KMS-11 (cell line): ENCODE results near the gene NRN1.

ENCODE experiments used
- H2AFZ ChIP-seq: fragments of 200-600 bp; sonication (generic); 2 replicates; pipeline ENCODE4 v1.6.1; 2016; ENCODE audit warnings: antibody characterized with exemption, mixed run types, low read depth
- H3K27ac ChIP-seq: fragments of 200-600 bp; sonication (generic); 2 replicates; pipeline ENCODE4 v1.6.1; 2016; ENCODE audit warnings: mild to moderate bottlenecking, mixed run types
- H3K27me3 ChIP-seq: fragments of 200-600 bp; sonication (generic); 2 replicates; pipeline ENCODE4 v1.6.1; 2017; ENCODE audit warnings: mild to moderate bottlenecking, low read depth, mixed run types, moderate library complexity; ENCODE audit not compliant: insufficient read depth
- H3K36me3 ChIP-seq: fragments of 200-600 bp; sonication (generic); 2 replicates; pipeline ENCODE4 v1.6.1; 2017; ENCODE audit warnings: mild to moderate bottlenecking, mixed run types; ENCODE audit not compliant: insufficient read depth
- H3K4me1 ChIP-seq: fragments of 200-600 bp; sonication (generic); 2 replicates; pipeline ENCODE4 v1.6.1; 2016; ENCODE audit warnings: mild to moderate bottlenecking, low read depth, mixed run types; ENCODE audit not compliant: poor library complexity, severe bottlenecking
- H3K4me2 ChIP-seq: fragments of 200-600 bp; sonication (generic); 2 replicates; pipeline ENCODE4 v1.7.0; 2016; ENCODE audit warnings: mild to moderate bottlenecking, mixed run types
- H3K4me3 ChIP-seq: fragments of 200-600 bp; sonication (generic); IDR thresholded peaks from 2 replicates; pipeline ENCODE4 v1.6.1; 2017; ENCODE audit warnings: low read depth, low read length, mixed read lengths; ENCODE audit not compliant: insufficient read depth
- H3K79me2 ChIP-seq: fragments of 200-600 bp; sonication (generic); 2 replicates; pipeline ENCODE4 v1.6.1; 2016; ENCODE audit warnings: low read depth, mixed run types; ENCODE audit not compliant: insufficient read depth
- H3K9ac ChIP-seq: fragments of 200-600 bp; sonication (generic); 2 replicates; pipeline ENCODE4 v1.6.1; 2016; ENCODE audit warnings: mild to moderate bottlenecking, mixed run types
- H4K20me1 ChIP-seq: fragments of 200-600 bp; sonication (generic); 2 replicates; pipeline ENCODE4 v1.6.1; 2016; ENCODE audit warnings: mild to moderate bottlenecking, mixed run types; ENCODE audit not compliant: insufficient read depth
- TF ChIP-seq, protein P1 (sequence below): fragments of 200-600 bp; sonication (generic); conservative IDR thresholded peaks from 2 replicates; pipeline ENCODE4 v1.6.1; 2017; ENCODE audit warnings: low read depth, mild to moderate bottlenecking, antibody characterized with exemption, low read length, moderate library complexity, mixed read lengths

Gene NRN1

DNA sequence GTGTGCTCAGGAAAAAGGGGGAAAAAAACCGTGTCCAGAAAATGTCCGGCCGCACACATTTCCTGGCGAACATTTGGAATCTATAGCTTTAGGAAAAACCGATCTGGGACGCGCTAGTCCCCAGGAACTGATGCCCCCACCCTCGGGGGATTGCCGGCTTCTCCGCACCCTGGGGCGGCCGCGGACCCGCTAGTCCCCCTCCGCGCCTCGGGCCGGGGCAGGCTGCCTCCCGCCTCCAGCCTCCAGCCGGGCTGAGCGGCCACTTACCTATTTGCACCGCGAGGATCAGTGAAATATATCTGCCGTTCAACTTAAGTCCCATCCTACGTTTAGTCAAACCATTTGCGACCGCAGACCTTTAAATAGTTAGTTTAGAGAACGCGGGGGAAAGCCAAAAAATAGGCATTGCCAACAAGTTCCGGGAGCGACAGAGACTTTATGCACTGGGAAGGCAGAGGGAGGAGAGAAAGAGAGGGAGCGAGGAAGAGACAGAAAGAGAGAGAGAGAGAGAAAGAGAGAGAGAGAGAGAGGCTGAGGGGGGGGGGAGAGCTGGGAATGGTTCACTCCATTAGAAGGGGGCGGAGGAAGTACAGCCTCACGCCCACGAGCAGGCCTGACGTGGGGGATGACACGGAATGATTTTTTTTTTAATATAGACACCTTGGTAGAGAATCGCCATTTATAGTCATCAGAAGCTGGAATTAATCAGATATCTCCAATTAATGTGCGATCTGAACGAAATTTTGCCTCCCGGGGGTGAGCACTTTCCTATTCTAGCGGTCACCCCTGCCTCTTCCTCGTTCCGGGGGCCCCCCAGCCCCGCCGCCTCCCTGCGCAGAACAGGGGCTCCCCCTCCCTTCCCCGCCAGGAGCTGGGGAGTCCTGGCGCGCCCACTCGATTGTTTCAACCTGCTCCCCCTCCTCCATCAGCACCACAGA is at the start of gene NRN1:
TSS of gene NRN1 (minus strand) at position 498 of the 938 bp plus-strand sequence. CDS start at position 322, 176 bp downstream.
- Histone ChIP-seq H3K4me3 (no peak within 1 kb of the TSS), H3K79me2 (no peaks in the 10 kb centered on the region), H3K27ac (peak within 1 kb of the TSS; percentile 25; the same call in 1 of the 2 replicates), H3K27me3 (peaks cover 27% of the 10 kb centered on the region), H2AFZ (peak within 1 kb of the TSS; percentile 95), H3K4me2 (peak within 1 kb of the TSS; percentile 99), H4K20me1 (no peaks in the 10 kb centered on the region), H3K4me1 (peaks cover 17% of the 10 kb centered on the region), H3K9ac (peak within 1 kb of the TSS; percentile 76; the same call in 1 of the 2 replicates), H3K36me3 (no peaks in the 10 kb centered on the region)
- TF ChIP-seq, protein P1, sequence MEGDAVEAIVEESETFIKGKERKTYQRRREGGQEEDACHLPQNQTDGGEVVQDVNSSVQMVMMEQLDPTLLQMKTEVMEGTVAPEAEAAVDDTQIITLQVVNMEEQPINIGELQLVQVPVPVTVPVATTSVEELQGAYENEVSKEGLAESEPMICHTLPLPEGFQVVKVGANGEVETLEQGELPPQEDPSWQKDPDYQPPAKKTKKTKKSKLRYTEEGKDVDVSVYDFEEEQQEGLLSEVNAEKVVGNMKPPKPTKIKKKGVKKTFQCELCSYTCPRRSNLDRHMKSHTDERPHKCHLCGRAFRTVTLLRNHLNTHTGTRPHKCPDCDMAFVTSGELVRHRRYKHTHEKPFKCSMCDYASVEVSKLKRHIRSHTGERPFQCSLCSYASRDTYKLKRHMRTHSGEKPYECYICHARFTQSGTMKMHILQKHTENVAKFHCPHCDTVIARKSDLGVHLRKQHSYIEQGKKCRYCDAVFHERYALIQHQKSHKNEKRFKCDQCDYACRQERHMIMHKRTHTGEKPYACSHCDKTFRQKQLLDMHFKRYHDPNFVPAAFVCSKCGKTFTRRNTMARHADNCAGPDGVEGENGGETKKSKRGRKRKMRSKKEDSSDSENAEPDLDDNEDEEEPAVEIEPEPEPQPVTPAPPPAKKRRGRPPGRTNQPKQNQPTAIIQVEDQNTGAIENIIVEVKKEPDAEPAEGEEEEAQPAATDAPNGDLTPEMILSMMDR = no peak

- H3K4me3 ChIP-seq = no peak overlapping the region
- no peak overlapping the region for H3K27ac ChIP-seq
- no peaks in the 10 kb centered on the region for H3K4me1 ChIP-seq
- H3K9ac ChIP-seq = no peak overlapping the region
- H3K27me3 ChIP-seq = no peaks in the 10 kb centered on the region
- H3K4me2 ChIP-seq = no peak overlapping the region
- H2AFZ ChIP-seq = no peak overlapping the region
- TF ChIP-seq, protein P1 = no peak
- no peaks in the 10 kb centered on the region for H3K79me2 ChIP-seq
- no peaks in the 10 kb centered on the region for H3K36me3 ChIP-seq
- no peaks in the 10 kb centered on the region for H4K20me1 ChIP-seq
Observed at GRCh38 chr6:6052216-6052615, 45.5 kb upstream of the NRN1 start.

DNA sequence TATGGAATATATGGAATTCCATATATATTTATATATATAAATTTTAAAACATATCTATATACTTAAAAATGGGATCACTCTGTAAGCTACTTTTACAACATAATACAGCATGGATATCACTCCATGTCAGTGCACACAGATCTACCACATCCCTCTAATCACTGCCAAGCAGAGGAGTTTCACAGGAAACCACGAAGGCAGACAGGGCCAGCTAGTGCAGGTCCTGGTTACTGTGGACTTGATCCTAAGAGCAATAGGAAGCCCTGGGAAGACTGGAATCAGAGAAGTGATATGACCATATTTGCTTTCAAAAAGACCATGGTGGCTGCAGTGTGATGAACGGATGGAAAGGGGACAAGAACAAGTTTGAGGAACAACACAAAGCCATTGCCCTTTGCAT is 40.0 kb upstream of the NRN1 start:
- Histone ChIP-seq H3K4me3 (no peak overlapping the region), H3K4me1 (no peaks in the 10 kb centered on the region), H3K79me2 (no peaks in the 10 kb centered on the region)

GRCh38 chr6:6039946-6040509 is 33.3 kb upstream of the NRN1 start:
- Histone ChIP-seq H3K4me3 (no peak overlapping the region), H3K4me1 (no peaks in the 10 kb centered on the region), H3K27ac (no peak overlapping the region), H3K36me3 (no peaks in the 10 kb centered on the region), H3K79me2 (no peaks in the 10 kb centered on the region), H3K4me2 (no peak overlapping the region), H4K20me1 (no peaks in the 10 kb centered on the region), H3K27me3 (no peaks in the 10 kb centered on the region), H2AFZ (no peak overlapping the region), H3K9ac (no peak overlapping the region)
- TF ChIP-seq, protein P1 = no peak

More for the DNA sequence above, 40.0 kb upstream of the NRN1 start:
- no peak overlapping the region for H3K4me2 ChIP-seq
- H3K27me3 ChIP-seq = no peaks in the 10 kb centered on the region
- TF ChIP-seq, protein P1 = no peak
- no peaks in the 10 kb centered on the region for H4K20me1 ChIP-seq
- H3K36me3 ChIP-seq = no peaks in the 10 kb centered on the region
- no peak overlapping the region for H3K27ac ChIP-seq
- no peak overlapping the region for H2AFZ ChIP-seq
- no peak overlapping the region for H3K9ac ChIP-seq
